Vagina (tissue), 2 donors: ENCODE results near the gene CIDEA.

Experiments used
- CTCF ChIP-seq, 3 experiments: fragments of 450-650 bp in 2 of 3; fragments of 200-600 bp in 1 of 3; sonication (generic) in 1 of 3; IDR thresholded peaks; one replicate each; pipeline ENCODE4 v1.5.1; 2017 to 2019; ENCODE audit warnings: antibody characterized with exemption in 3 of 3, mild to moderate bottlenecking in 2 of 3, moderate library complexity in 2 of 3
- POLR2AphosphoS5 ChIP-seq, 2 donors: sonication (generic); formaldehyde crosslinking; IDR thresholded peaks; one replicate each; pipeline ENCODE4 v1.9.0; 2017; ENCODE audit warnings: antibody characterized with exemption in 2 of 2, mild to moderate bottlenecking in 2 of 2, low read depth in 1 of 2; ENCODE audit not compliant: insufficient read depth in 1 of 2

DNA sequence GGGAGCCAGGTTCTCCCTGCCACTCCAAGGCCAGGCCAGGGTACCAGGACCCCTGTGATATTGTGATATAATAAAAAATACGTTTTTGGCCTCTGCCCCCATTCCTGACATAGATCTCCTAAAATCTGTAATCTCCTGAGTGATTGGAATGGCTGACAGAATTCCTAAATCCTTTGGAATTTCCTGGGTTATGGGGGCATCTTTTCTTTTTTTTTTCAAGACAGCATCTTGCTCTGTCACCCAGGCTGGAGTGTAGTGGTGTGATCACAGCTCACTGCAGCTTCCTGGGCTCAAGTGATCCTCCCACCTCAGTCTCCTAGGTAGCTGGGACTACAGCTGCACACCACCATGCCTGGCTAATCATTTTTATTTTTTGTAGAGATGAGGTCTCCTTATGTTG, 27.7 kb downstream of the CIDEA start:
- TF ChIP-seq CTCF (IDR thresholded peaks at IDR 0.05) (no peak), POLR2AphosphoS5 (IDR thresholded peaks at IDR 0.05; ENCODE audit: insufficient read depth in 1 of 2, low read depth in 1 of 2) (no peak)
